ENCODE results near the gene PNO1.
"Not testable (repeated sequence)": the region's sequence is repeated elsewhere in the genome, so short reads cannot be mapped to it uniquely, and the experiment has no call there.

Gene PNO1

GRCh38 chr2:68157402-68158133 lies at the start of gene PNO1:
Gene PNO1 (plus strand): TSS chr2:68157888. CDS start chr2:68157935, 47 bp downstream.
- Histone ChIP-seq H3K4me3 (peak within 1 kb of the TSS; percentile 87), H3K27me3 (ENCODE audit: low read depth) (no peaks in the 10 kb centered on the region), H3K4me1 (peaks cover 3% of the 10 kb centered on the region), H3K9me3 (no peaks in the 10 kb centered on the region), H3K36me3 (replicated peaks) (peaks cover 25% of the 10 kb centered on the region)
- DNase-seq (ENCODE audit: low spot score in 2 of 2) = peak; percentile 81 to 97
- in situ Hi-C loops (cut with MboI; ENCODE audit: low sequenced_read_pairs) = no loop called here

GRCh38 chr2:68108120-68108519 lies 49.6 kb upstream of the PNO1 start:
- no peaks in the 10 kb centered on the region for H3K4me1 ChIP-seq
- DNase-seq (ENCODE audit: low spot score in 2 of 2) = no peak
- H3K36me3 ChIP-seq (replicated peaks) = no peaks in the 10 kb centered on the region
- in situ Hi-C loops (cut with MboI; ENCODE audit: low sequenced_read_pairs) = loop anchor here (25.0 kb wide), 1 partner anchor 329 kb away; no protein-coding TSS in a partner anchor
- H3K4me3 ChIP-seq = no peak overlapping the region
- H3K9me3 ChIP-seq = no peaks in the 10 kb centered on the region
- H3K27me3 ChIP-seq (ENCODE audit: low read depth) = no peaks in the 10 kb centered on the region

- DNase-seq (ENCODE audit: low spot score in 2 of 2) = no peak
- in situ Hi-C loops (cut with MboI; ENCODE audit: low sequenced_read_pairs) = loop anchor here (25.0 kb wide), 1 partner anchor 327 kb away; no protein-coding TSS in a partner anchor
- no peaks in the 10 kb centered on the region for H3K36me3 ChIP-seq (replicated peaks)
- H3K9me3 ChIP-seq = no peaks in the 10 kb centered on the region
- H3K4me3 ChIP-seq = no peak overlapping the region
- H3K4me1 ChIP-seq = no peaks in the 10 kb centered on the region
- no peaks in the 10 kb centered on the region for H3K27me3 ChIP-seq (ENCODE audit: low read depth)
Measured at GRCh38 chr2:68110102-68110501, 47.6 kb upstream of the PNO1 start.

- in situ Hi-C loops (cut with MboI; ENCODE audit: low sequenced_read_pairs) = loop anchor here (25.0 kb wide), 1 partner anchor 321 kb away; no protein-coding TSS in a partner anchor
- DNase-seq (ENCODE audit: low spot score in 2 of 2) = no peak
Measured at GRCh38 chr2:68115965-68116364, 41.7 kb upstream of the PNO1 start.

GRCh38 chr2:68117922-68118321 lies 39.8 kb upstream of the PNO1 start:
- not testable (repeated sequence) for H3K9me3 ChIP-seq; H3K4me1 ChIP-seq; H3K27me3 ChIP-seq (ENCODE audit: low read depth); DNase-seq (ENCODE audit: low spot score in 2 of 2); H3K36me3 ChIP-seq (replicated peaks); H3K4me3 ChIP-seq
- in situ Hi-C loops (cut with MboI; ENCODE audit: low sequenced_read_pairs) = loop anchor here (25.0 kb wide), 1 partner anchor 319 kb away; no protein-coding TSS in a partner anchor

More at GRCh38 chr2:68115965-68116364, 41.7 kb upstream of the PNO1 start:
- Histone ChIP-seq H3K36me3 (replicated peaks) (no peaks in the 10 kb centered on the region), H3K27me3 (ENCODE audit: low read depth) (no peaks in the 10 kb centered on the region), H3K4me1 (no peaks in the 10 kb centered on the region), H3K9me3 (no peaks in the 10 kb centered on the region), H3K4me3 (no peak overlapping the region)

- no peaks in the 10 kb centered on the region for H3K36me3 ChIP-seq (replicated peaks)
- no peak for DNase-seq (ENCODE audit: low spot score in 2 of 2)
- in situ Hi-C loops (cut with MboI; ENCODE audit: low sequenced_read_pairs) = loop anchor here (25.0 kb wide), 1 partner anchor 318 kb away; no protein-coding TSS in a partner anchor
- H3K4me3 ChIP-seq = no peak overlapping the region
- no peaks in the 10 kb centered on the region for H3K27me3 ChIP-seq (ENCODE audit: low read depth)
- no peaks in the 10 kb centered on the region; the same call in 1 of the 2 replicates for H3K4me1 ChIP-seq
- H3K9me3 ChIP-seq = no peaks in the 10 kb centered on the region
Measured at GRCh38 chr2:68118816-68119215, 38.9 kb upstream of the PNO1 start.

GRCh38 chr2:68119504-68119903 lies 38.2 kb upstream of the PNO1 start:
- in situ Hi-C loops (cut with MboI; ENCODE audit: low sequenced_read_pairs) = loop anchor here (25.0 kb wide), 1 partner anchor 318 kb away; no protein-coding TSS in a partner anchor

GRCh38 chr2:68121873-68122679 lies 35.6 kb upstream of the PNO1 start:
- Histone ChIP-seq H3K27me3 (ENCODE audit: low read depth) (no peaks in the 10 kb centered on the region), H3K9me3 (no peaks in the 10 kb centered on the region), H3K4me3 (no peak overlapping the region), H3K36me3 (replicated peaks) (no peaks in the 10 kb centered on the region), H3K4me1 (no peaks in the 10 kb centered on the region; the same call in 1 of the 2 replicates)
- in situ Hi-C loops (cut with MboI; ENCODE audit: low sequenced_read_pairs) = loop anchor here (10.0 to 25.0 kb wide), 2 partner anchors 173 to 315 kb away; no protein-coding TSS in a partner anchor
- DNase-seq (ENCODE audit: low spot score in 2 of 2) = peak; percentile 65 to 94

More at GRCh38 chr2:68119504-68119903, 38.2 kb upstream of the PNO1 start:
- Histone ChIP-seq H3K9me3 (no peaks in the 10 kb centered on the region), H3K4me3 (no peak overlapping the region), H3K36me3 (replicated peaks) (no peaks in the 10 kb centered on the region), H3K27me3 (ENCODE audit: low read depth) (no peaks in the 10 kb centered on the region), H3K4me1 (no peaks in the 10 kb centered on the region; the same call in 1 of the 2 replicates)
- DNase-seq (ENCODE audit: low spot score in 2 of 2) = no peak

GRCh38 chr2:68122680-68122964 lies 35.1 kb upstream of the PNO1 start:
- in situ Hi-C loops (cut with MboI; ENCODE audit: low sequenced_read_pairs) = loop anchor here (10.0 to 25.0 kb wide), 2 partner anchors 172 to 315 kb away; no protein-coding TSS in a partner anchor
- DNase-seq (ENCODE audit: low spot score in 2 of 2) = no peak
- Histone ChIP-seq H3K9me3 (no peaks in the 10 kb centered on the region), H3K4me3 (no peak overlapping the region), H3K27me3 (ENCODE audit: low read depth) (no peaks in the 10 kb centered on the region), H3K36me3 (replicated peaks) (no peaks in the 10 kb centered on the region), H3K4me1 (no peaks in the 10 kb centered on the region; the same call in 1 of the 2 replicates)

GRCh38 chr2:68124321-68124720 lies 33.4 kb upstream of the PNO1 start:
- H3K36me3 ChIP-seq (replicated peaks) = no peaks in the 10 kb centered on the region
- in situ Hi-C loops (cut with MboI; ENCODE audit: low sequenced_read_pairs) = loop anchor here (10.0 to 25.0 kb wide), 2 partner anchors 170 to 313 kb away; no protein-coding TSS in a partner anchor
- no peak for DNase-seq (ENCODE audit: low spot score in 2 of 2)
- no peaks in the 10 kb centered on the region for H3K27me3 ChIP-seq (ENCODE audit: low read depth)
- no peaks in the 10 kb centered on the region; the same call in 1 of the 2 replicates for H3K4me1 ChIP-seq
- no peaks in the 10 kb centered on the region for H3K9me3 ChIP-seq
- no peak overlapping the region for H3K4me3 ChIP-seq

GRCh38 chr2:68125821-68126220 lies 31.9 kb upstream of the PNO1 start:
- Histone ChIP-seq H3K4me1 (no peaks in the 10 kb centered on the region; the same call in 1 of the 2 replicates), H3K4me3 (no peak overlapping the region), H3K36me3 (replicated peaks) (no peaks in the 10 kb centered on the region), H3K9me3 (no peaks in the 10 kb centered on the region), H3K27me3 (ENCODE audit: low read depth) (no peaks in the 10 kb centered on the region)
- in situ Hi-C loops (cut with MboI; ENCODE audit: low sequenced_read_pairs) = loop anchor here (10.0 kb wide), 1 partner anchor 169 kb away; no protein-coding TSS in a partner anchor
- DNase-seq (ENCODE audit: low spot score in 2 of 2) = no peak

- Histone ChIP-seq H3K36me3 (replicated peaks) (no peaks in the 10 kb centered on the region), H3K27me3 (ENCODE audit: low read depth) (no peaks in the 10 kb centered on the region), H3K9me3 (no peaks in the 10 kb centered on the region), H3K4me1 (no peaks in the 10 kb centered on the region; the same call in 1 of the 2 replicates), H3K4me3 (no peak overlapping the region)
- in situ Hi-C loops (cut with MboI; ENCODE audit: low sequenced_read_pairs) = loop anchor here (10.0 kb wide), 1 partner anchor 168 kb away; no protein-coding TSS in a partner anchor
- DNase-seq (ENCODE audit: low spot score in 2 of 2) = no peak
Measured at GRCh38 chr2:68126561-68126960, 31.1 kb upstream of the PNO1 start.

- Histone ChIP-seq H3K9me3 (no peaks in the 10 kb centered on the region), H3K27me3 (ENCODE audit: low read depth) (no peaks in the 10 kb centered on the region), H3K36me3 (replicated peaks) (no peaks in the 10 kb centered on the region), H3K4me1 (no peaks in the 10 kb centered on the region), H3K4me3 (no peak overlapping the region)
- no peak for DNase-seq (ENCODE audit: low spot score in 2 of 2)
- in situ Hi-C loops (cut with MboI; ENCODE audit: low sequenced_read_pairs) = loop anchor here (10.0 kb wide), 1 partner anchor 167 kb away; no protein-coding TSS in a partner anchor
Measured at GRCh38 chr2:68127358-68128242, 30.1 kb upstream of the PNO1 start.

Measured in HAP-1 (cell line).